Keratinocyte (primary cell): Measurements from ENCODE around the gene IL31RA. TPM values are rescaled to one million over a fixed set of nuclear protein-coding genes. Genes with fewer than 3 reads are reported as not detected.

ENCODE experiments used
- DNase-seq: peaks from one replicate; pipeline ENCODE4 v3.0.0-alpha.2; 2011; ENCODE audit warnings: low read depth, missing footprints, low spot score
- FAIRE-seq: peaks from 2 replicates; lab custom pipeline; 2011; peaks lifted over from hg19 to GRCh38; lab: Jason Lieb, UNC
- H2AFZ ChIP-seq: 2 replicates; pipeline ENCODE4 v1.6.0; 2012; ENCODE audit warnings: low read length, control low read depth, inconsistent platforms; ENCODE audit not compliant: control insufficient read depth
- H3K27ac ChIP-seq: 2 replicates; pipeline ENCODE4 v1.5.1; 2011; ENCODE audit warnings: low read length; ENCODE audit not compliant: control insufficient read depth, insufficient read depth
- H3K27me3 ChIP-seq: 3 replicates; pipeline ENCODE4 v1.6.0; 2011; ENCODE audit warnings: low read length; ENCODE audit not compliant: control insufficient read depth, insufficient read depth; ENCODE audit errors: extremely low read depth
- H3K36me3 ChIP-seq, 2 experiments: 2 replicates in 1 of 2; 3 replicates in 1 of 2; pipeline ENCODE4 v1.5.1; 2011; ENCODE audit warnings: low read length in 2 of 2, mild to moderate bottlenecking in 1 of 2; ENCODE audit not compliant: control insufficient read depth in 2 of 2, insufficient read depth in 2 of 2; ENCODE audit errors: extremely low read depth in 1 of 2
- H3K4me1 ChIP-seq: 3 replicates; pipeline ENCODE4 v1.5.1; 2011; ENCODE audit warnings: low read length; ENCODE audit not compliant: control insufficient read depth, insufficient read depth; ENCODE audit errors: extremely low read depth
- H3K4me2 ChIP-seq: 3 replicates; pipeline ENCODE4 v1.6.0; 2011; ENCODE audit warnings: low read depth, low read length; ENCODE audit not compliant: control insufficient read depth, insufficient read depth; ENCODE audit errors: extremely low read depth
- H3K4me3 ChIP-seq, 3 experiments: fragments of 200-600 bp in 1 of 3; sonication (generic) in 1 of 3; 2 replicates in 2 of 3; 3 replicates in 1 of 3; pipeline ENCODE4 v1.5.1; 2011 to 2016; ENCODE audit warnings: low read length in 3 of 3, mild to moderate bottlenecking in 3 of 3, control low read depth in 2 of 3, inconsistent platforms in 1 of 3, low read depth in 1 of 3, mixed read lengths in 1 of 3, mixed run types in 1 of 3, moderate library complexity in 1 of 3; ENCODE audit not compliant: control insufficient read depth in 2 of 3, insufficient read depth in 2 of 3; ENCODE audit errors: extremely low read depth in 1 of 3
- H3K79me2 ChIP-seq: 2 replicates; pipeline ENCODE4 v1.6.0; 2012; ENCODE audit warnings: low read length; ENCODE audit not compliant: control insufficient read depth, insufficient read depth
- H3K9ac ChIP-seq: 3 replicates; pipeline ENCODE4 v1.6.0; 2011; ENCODE audit warnings: low read length; ENCODE audit not compliant: control insufficient read depth, insufficient read depth; ENCODE audit errors: extremely low read depth
- H3K9me1 ChIP-seq: 3 replicates; pipeline ENCODE4 v1.6.0; 2011; ENCODE audit warnings: low read length; ENCODE audit not compliant: control insufficient read depth, insufficient read depth; ENCODE audit errors: extremely low read depth
- H3K9me3 ChIP-seq: 2 replicates; pipeline ENCODE4 v1.5.1; 2012; ENCODE audit warnings: low read depth, low read length; ENCODE audit not compliant: control insufficient read depth
- H4K20me1 ChIP-seq: 3 replicates; pipeline ENCODE4 v1.6.0; 2011; ENCODE audit warnings: low read length; ENCODE audit not compliant: control insufficient read depth, insufficient read depth; ENCODE audit errors: extremely low read depth
- EZH2 ChIP-seq: IDR thresholded peaks from one replicate; pipeline ENCODE4 v1.6.1; 2012; ENCODE audit warnings: inconsistent platforms, mild to moderate bottlenecking, low read length, moderate library complexity
- dilution Hi-C: fragments of 300-500 bp; cut with MboI; formaldehyde crosslinking; loops from one replicate; pipeline ENCODE4 v1.7.0; 2020; ENCODE audit warnings: low sequenced_read_pairs; ENCODE audit not compliant: extremely low pct_ligation_motif_present
- polyA plus RNA-seq, 5 experiments: library from polyadenylated mRNA; depleted of rRNA in 3 of 5; stranded (reverse) in 3 of 5; stranded (forward) in 1 of 5; unstranded in 1 of 5; fragments of >200 nt; gene quantifications; 1 replicate in 1 of 5; 2 replicates in 3 of 5; 3 replicates in 1 of 5; pipeline versions ENCODE4 v1.2.1 to v1.2.3, GENCODE V29; 2011 to 2012; ENCODE audit warnings: missing spikeins in 2 of 5, low read depth in 1 of 5, low replicate concordance in 1 of 5
- TF ChIP-seq, protein P1 (sequence below), 3 experiments: IDR thresholded peaks in 1 of 3; conservative IDR thresholded peaks in 1 of 3; optimal IDR thresholded peaks in 1 of 3; 2 replicates in 2 of 3; 3 replicates in 1 of 3; pipeline versions ENCODE3 to v1.5.1; 2011; ENCODE audit warnings: low read length in 3 of 3, mild to moderate bottlenecking in 3 of 3, moderate library complexity in 2 of 3, control low read depth in 1 of 3, inconsistent platforms in 1 of 3; ENCODE audit not compliant: insufficient read depth in 2 of 3; ENCODE audit errors: extremely low read depth in 1 of 3

IL31RA gene
- polyA plus RNA-seq, 1 donor (not counting 4 experiments of a cell fraction or from before 2014, with no cell fraction given), result 6.0 TPM

DNA sequence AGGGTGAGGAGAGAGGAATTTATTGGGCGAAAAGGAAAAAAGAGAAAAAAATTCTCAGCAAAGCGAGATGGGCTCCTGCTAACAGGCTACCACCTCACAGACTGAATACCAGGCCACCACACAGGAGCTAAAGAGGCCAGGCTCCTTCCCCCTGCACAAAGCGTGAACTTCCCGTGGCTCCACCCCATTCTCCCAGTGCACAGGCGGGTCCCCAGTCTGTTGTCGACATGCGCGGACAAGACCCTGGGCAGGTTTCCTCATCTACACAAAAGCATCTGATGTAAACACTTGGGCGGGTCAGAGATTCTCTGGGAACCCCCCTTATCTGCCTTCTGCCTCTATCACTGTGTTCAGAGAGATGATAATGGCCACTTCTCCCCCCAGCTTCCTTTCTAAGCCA is 34.2 kb downstream of the IL31RA start:
- Histone ChIP-seq H3K36me3 (no peaks in the 10 kb centered on the region), H3K4me2 (peak overlapping the region; percentile 53), H3K79me2 (no peaks in the 10 kb centered on the region), H3K9me1 (no peaks in the 10 kb centered on the region), H3K27me3 (no peaks in the 10 kb centered on the region), H4K20me1 (no peaks in the 10 kb centered on the region), H3K4me1 (peaks cover 9% of the 10 kb centered on the region), H3K4me3 (no peak overlapping the region), H3K27ac (no peak overlapping the region), H3K9ac (no peak overlapping the region), H3K9me3 (no peaks in the 10 kb centered on the region), H2AFZ (peak overlapping the region; percentile 66)
- TF ChIP-seq, protein P1, sequence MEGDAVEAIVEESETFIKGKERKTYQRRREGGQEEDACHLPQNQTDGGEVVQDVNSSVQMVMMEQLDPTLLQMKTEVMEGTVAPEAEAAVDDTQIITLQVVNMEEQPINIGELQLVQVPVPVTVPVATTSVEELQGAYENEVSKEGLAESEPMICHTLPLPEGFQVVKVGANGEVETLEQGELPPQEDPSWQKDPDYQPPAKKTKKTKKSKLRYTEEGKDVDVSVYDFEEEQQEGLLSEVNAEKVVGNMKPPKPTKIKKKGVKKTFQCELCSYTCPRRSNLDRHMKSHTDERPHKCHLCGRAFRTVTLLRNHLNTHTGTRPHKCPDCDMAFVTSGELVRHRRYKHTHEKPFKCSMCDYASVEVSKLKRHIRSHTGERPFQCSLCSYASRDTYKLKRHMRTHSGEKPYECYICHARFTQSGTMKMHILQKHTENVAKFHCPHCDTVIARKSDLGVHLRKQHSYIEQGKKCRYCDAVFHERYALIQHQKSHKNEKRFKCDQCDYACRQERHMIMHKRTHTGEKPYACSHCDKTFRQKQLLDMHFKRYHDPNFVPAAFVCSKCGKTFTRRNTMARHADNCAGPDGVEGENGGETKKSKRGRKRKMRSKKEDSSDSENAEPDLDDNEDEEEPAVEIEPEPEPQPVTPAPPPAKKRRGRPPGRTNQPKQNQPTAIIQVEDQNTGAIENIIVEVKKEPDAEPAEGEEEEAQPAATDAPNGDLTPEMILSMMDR (optimal IDR thresholded peaks at IDR 0.05 in 1 of 3, IDR thresholded peaks at IDR 0.05 in 1 of 3, conservative IDR thresholded peaks at IDR 0.05 in 1 of 3; ENCODE audit: extremely low read depth in 1 of 3, insufficient read depth in 2 of 3, low read length in 3 of 3), result no peak
- TF ChIP-seq EZH2, result no peak
- dilution Hi-C loops, result no loop called here
- no peak for FAIRE-seq
- no peak for DNase-seq

DNA sequence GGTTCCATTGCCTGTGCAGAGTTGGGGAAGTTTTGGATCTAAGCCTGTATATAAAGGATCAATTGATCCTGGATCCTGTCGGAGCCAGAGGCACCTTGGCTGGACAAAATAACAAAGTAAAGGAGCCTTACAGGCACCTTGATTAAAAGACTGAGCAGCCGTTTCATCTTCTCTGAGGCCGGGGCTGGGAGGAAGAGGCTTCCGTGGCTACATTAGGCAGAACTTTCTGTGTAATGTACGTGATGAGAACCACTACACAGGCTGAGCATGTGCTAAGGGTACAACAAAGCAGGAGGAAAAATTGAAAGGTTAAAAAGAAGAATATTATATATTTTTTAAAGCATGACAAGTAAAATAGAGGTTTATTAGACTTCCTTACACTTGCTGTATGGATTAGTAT is 37.0 kb downstream of the IL31RA start:
- no peak overlapping the region for H2AFZ ChIP-seq

More for the DNA sequence above, 37.0 kb downstream of the IL31RA start:
- Histone ChIP-seq H3K9me3 (no peaks in the 10 kb centered on the region), H3K79me2 (no peaks in the 10 kb centered on the region), H3K4me2 (no peak overlapping the region), H3K27ac (no peak overlapping the region), H3K9ac (no peak overlapping the region), H3K27me3 (no peaks in the 10 kb centered on the region), H3K9me1 (no peaks in the 10 kb centered on the region), H4K20me1 (no peaks in the 10 kb centered on the region), H3K4me3 (no peak overlapping the region), H3K4me1 (peaks cover 9% of the 10 kb centered on the region), H3K36me3 (no peaks in the 10 kb centered on the region)
- dilution Hi-C loops, result no loop called here
- FAIRE-seq (no peak), DNase-seq (no peak)
- TF ChIP-seq EZH2, result no peak
- TF ChIP-seq, protein P1 (optimal IDR thresholded peaks at IDR 0.05 in 1 of 3, IDR thresholded peaks at IDR 0.05 in 1 of 3, conservative IDR thresholded peaks at IDR 0.05 in 1 of 3; ENCODE audit: extremely low read depth in 1 of 3, insufficient read depth in 2 of 3, low read length in 3 of 3), result no peak
